G401 (cell line): ENCODE results near the gene OTOL1. TPM values are rescaled to one million over a fixed set of nuclear protein-coding genes. Genes with fewer than 3 reads are reported as not detected.
"Not testable (repeated sequence)": the region's sequence is repeated elsewhere in the genome, so short reads cannot be mapped to it uniquely, and the experiment has no call there.

Experiments used
- DNase-seq: peaks from one replicate; pipeline ENCODE4 v3.0.0-alpha.2; 2015; ENCODE audit warnings: low spot score
- in situ Hi-C: cut with HindIII; loops from 2 replicates; pipeline ENCODE4 v1.10.0; 2016; ENCODE audit warnings: low sequenced_read_pairs, mixed read lengths
- total RNA-seq: library from RNA; depleted of rRNA; stranded (reverse); fragments of >200 nt; shearing (Covaris generic); gene quantifications from 2 replicates; pipeline ENCODE4 v1.2.3, GENCODE V29; 2014; rRNA removed

Gene OTOL1
- total RNA-seq, result not detected in 2 replicates

DNA sequence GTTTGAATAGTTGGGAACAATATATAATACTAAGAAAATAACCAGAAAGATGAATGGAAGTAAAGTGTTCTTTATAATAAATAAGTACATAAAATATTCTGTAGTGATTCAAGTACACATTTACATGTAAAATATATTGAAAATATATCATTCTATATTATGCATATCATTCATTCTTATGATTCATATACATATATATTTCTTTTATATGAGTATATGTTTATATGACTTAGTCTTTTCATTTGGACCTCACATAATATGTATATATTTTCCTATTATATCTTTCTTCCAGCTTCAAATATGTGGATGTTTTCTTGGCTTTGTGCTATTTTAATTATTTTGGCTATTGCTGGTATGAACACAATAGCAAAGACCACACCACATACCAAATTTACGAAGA is at the start of gene OTOL1:
OTOL1 (plus strand) TSS at position 301 of the 400 bp plus-strand sequence; CDS start at position 301, 0 bp downstream.
- DNase-seq, result no peak
- in situ Hi-C loops, result no loop called here

DNA sequence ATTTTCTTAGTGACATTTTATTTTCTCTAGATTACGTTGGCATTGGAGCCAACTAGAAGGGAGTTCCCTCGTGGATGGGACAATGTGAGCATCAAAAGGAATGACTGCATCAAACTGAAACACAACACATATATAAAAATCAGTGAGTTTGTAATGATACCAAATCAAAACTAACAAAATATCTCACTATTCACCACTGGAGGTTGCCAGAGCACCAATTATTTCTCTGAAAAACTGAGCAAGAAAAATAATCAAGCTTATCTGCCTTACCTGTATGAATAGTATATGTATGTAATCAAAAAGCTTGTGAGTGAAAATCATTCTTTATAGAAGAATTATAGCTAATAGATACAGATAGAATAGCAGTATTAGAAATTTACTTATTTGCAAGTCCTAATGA is 46.8 kb upstream of the OTOL1 start:
- in situ Hi-C loops, result no loop called here
- no peak for DNase-seq

DNA sequence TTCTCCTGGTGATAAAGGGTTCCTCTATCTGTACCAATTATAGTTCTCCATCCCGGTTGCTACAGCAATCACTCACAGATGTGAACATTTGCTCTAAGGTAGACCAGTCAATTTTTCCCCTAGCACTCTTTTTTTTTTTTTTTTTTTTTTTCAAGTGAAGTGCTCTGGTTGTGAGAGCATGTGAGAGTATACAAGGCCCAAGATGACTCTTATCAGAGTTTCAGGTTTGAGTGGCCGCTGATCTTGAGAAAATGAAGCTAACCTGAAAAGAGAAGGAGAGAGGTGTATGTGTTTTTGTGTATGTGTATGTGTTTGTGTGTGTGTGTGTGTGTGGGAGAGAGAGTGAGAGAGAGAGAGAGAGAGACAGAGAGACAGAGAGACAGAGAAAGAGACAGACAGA is 44.4 kb upstream of the OTOL1 start:
- no peak for DNase-seq
- in situ Hi-C loops, result no loop called here

DNA sequence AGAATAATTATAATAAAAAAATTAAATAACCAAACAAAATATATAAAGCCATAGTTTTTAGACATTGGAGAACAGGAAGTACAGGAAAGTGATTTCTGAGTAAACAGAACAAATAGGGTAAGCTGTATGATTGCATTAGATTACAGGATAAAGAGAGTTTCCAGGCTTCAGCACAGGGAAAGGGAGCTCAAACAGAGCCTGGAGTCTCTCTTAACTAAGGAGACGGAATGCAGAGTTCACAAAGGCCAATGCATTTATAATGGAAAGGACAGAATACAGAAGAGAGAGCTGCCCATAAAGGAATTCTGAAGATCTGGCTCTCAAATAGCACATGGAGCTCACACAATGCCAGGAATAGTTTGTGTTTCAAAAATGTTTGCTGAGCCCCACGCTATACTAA is 42.0 kb upstream of the OTOL1 start:
- in situ Hi-C loops, result no loop called here
- DNase-seq, result no peak

DNA sequence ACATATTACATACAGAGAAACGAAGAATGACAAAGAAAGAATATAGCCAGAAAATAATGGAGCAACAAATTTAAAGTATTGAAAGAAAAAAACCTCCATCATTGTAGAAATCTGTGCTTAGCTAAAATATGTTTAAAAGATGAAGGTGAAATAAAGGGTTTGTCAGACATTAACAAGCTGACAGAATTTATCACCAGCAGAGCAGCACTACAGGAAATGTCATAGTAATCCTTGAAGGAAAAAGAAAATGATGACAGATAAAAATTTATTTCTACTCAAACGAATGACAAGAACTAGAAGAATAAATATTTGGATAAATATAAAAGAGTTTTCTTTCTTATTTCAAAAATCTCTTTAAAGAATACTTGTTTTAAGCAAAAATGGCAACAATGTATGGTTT is 40.6 kb upstream of the OTOL1 start:
- in situ Hi-C loops, result no loop called here
- DNase-seq, result no peak

DNA sequence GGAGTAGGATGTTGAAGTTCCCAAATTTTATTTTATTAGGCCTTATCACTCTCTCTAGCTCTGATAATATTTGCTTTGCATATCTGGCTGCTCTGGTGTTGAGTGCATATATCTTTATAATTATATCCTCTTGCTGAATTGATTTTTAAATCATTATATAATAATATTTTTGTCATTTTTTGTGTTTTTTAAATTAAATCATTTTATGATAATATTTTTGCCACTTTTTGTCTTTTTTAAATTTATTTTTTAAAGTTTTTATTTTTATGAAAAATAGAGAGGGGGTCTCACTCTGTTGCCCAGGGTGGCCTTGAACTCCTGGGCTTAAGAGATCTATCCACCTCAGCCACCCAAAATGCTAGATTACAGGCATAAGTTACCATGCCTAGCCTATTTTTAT is 34.5 kb upstream of the OTOL1 start:
- in situ Hi-C loops, result no loop called here

DNA sequence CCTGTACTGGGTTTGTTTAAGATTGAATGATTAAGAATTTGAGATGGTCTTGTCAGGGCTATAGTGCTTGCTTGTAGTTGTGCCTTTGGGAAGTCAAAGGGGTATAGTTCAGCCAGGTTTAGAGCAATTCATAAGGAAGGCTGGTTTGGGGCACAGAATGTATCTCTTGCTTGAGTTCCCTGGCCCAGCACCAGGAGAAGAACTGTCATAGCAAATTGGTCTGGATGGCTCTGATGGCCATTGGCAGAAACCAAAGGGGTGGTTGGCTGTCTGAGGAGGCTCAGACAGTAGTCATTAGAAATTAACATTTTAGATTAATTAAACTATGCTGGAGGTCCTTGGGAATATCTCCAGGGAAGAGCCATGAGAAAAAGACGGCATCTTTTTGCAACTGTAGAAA is 25.4 kb upstream of the OTOL1 start:
- in situ Hi-C loops, result no loop called here
- peak; percentile 85 for DNase-seq

More for the DNA sequence above, 34.5 kb upstream of the OTOL1 start:
- DNase-seq, result no peak

DNA sequence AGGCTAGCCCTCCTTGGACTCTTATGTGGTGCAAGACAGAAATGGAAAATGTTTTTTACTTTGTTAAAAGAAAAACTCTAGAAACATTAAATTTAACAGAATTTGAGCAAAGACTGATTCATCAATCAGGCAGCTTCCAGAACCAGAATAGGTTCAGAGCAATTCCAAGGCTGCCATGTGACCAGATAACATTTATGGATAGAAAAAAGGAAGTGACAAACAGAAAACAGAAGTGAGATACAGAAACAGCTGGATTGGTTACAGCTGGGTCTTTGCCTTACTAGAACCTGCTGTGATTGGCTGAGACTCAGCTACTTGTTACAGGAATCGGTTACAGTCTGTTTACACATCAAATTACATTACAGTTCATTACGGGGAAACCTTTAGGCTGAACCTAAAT is 22.5 kb upstream of the OTOL1 start:
- no peak for DNase-seq
- in situ Hi-C loops, result no loop called here

DNA sequence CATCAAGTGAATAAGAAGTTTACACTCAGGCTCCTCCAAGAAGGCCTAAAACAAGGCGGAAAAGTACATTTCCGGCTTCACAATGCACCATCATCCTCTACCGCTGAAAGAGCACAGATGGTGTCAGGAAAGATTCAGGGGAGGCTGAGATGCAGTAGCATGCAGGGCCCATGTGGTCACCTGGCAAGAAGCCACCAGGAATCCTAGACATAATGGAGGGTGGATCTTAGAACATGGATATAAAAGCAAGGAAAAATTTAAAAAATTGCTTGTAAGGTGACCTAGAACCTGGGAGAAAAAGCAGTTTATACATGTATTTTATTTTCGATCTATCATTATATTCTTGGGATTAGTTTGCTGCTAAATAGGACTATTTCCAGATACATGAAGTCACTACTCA is 21.9 kb upstream of the OTOL1 start:
- DNase-seq, result peak; percentile 92
- in situ Hi-C loops, result no loop called here

DNA sequence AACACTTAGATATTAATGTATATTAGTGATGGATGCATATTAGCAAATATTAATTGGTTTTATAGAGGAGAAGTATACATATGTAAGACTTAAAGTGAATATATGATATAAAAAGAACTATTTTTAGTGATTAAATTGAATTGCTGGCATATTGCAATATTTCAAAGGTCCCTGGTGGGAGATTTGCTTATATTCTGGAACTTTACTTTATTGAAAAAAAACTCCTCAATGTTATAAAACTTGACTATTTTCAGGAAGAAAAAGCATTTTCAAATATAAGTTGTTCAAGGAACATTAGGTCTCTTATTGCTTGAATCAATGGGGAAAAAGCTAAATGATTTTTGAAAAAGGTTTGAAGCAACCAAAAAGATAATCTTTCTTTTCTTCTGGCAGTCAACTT is 21.4 kb upstream of the OTOL1 start:
- in situ Hi-C loops, result no loop called here
- no peak for DNase-seq

DNA sequence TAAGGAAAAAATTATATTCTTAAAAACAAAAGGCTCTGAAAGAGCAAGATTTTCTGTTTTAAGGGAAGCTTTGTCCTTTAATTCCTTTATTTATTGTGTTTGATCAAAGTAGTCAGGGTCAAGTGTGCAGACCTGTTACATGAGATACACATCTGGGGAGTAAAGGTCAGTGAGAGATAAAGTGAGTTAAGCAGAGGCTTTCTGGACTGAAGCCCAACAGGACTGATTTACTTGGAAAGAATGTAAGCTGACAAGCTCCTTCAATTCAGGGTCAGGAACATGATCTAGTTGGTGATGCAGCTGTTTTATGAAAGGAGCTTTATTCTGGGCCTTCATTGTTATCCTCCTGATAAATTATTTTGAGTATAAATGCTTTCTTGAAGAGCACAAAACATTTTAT is 20.7 kb upstream of the OTOL1 start:
- no peak for DNase-seq
- in situ Hi-C loops, result no loop called here

DNA sequence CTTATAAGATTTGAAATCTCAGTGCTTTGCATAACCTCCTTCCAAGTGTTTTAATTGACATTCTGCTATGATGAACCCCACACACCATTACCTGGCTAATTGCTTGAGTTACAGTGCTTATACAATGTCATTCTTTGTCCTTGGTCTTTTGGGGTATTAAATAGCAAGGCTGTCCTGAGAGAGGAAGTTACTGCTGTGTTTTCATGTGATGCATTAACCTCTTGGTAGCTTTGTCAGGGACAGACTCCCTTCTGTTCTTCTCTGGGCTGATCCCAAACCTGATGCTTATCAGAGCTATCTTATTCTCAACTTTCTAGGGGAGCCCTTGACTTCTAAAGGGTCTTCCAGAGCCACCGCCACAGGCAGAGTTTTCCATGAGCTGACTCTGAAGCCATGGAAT is 12.4 kb upstream of the OTOL1 start:
- no peak for DNase-seq
- in situ Hi-C loops, result no loop called here

DNA sequence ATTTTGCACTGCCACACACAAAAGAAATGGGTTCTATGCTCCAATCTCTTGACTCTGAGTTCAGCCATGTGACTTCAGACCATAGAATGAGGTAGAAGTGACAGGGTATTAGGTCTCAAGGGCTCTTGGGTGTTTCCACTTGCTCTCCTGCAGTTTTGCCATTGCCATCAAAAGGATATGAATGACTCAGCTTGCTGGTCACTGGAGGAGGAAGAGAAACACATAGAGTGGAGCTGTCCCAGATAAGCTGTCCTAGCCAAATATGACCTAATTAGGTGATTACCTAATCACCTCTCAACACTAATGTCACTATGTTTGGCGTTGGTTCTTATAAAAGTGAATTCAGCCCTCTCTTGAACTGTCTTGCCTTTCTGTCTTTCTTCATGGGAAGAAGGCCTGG is 8.3 kb upstream of the OTOL1 start:
- in situ Hi-C loops, result not testable (repeated sequence)

DNA sequence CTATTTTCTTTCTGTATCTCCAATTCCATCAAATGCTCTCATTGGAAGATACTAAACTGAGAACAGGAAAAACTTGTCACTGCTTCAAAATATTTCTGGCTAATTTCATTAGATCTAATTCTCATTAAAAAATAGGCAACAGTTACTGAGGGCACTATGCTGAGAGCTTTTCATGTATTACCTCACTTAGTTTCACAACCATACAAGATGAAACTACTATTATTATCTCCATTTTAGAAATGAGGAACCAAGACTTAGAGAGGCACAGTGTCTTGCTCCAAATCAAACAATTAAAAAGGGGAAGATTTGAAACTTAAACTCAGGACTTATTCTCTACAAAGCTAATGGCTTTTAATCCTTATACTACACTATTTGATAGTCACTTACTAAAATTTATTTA is 7.2 kb upstream of the OTOL1 start:
- in situ Hi-C loops, result no loop called here
- DNase-seq, result no peak

More for the DNA sequence above, 8.3 kb upstream of the OTOL1 start:
- not testable (repeated sequence) for DNase-seq

DNA sequence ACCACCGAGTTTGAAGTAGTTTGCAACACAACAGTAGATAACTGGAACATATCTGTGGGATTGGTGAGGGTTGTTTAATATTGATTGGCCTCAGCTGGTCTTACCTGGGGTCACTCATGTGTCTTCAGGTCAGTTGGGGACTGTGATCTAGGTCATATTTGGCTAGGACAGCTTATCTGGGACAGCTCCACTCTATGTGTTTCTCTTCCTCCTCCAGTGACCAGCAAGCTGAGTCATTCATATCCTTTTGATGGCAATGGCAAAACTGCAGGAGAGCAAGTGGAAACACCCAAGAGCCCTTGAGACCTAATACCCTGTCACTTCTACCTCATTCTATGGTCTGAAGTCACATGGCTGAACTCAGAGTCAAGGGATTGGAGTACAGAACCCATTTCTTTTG is 5.8 kb upstream of the OTOL1 start:
- in situ Hi-C loops, DNase-seq: not testable (repeated sequence)

DNA sequence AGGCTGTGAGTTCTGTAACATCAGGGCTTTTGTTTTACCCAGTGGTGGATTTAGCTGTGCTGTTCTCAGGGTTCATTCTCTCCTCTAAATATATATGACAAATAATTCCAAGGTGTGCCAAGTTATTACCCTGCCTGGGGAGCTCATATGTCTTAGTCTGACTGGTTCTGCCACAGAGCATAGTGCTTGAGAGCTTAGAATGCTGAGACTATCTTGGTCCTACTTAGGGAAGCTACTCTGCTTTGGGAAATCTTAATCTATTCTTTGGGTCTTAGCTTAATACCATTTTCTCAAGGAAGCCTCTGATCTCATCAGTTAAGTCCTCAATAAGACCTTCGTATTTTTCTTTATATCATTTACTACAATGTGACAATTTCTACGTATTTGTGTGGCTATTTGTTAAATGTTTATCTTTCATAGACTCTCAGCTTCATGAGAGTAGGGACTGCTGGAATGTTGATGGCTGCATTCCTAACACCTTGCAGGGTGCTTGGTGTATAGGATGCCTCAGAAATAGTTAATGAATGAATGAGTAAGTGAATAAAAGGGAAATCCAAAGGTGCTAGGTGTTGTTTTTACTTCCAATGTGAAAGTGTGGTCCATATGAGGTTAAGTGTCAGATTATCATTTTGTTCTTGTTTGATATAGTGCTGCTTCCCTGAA is 1.8 kb downstream of the OTOL1 start:
- in situ Hi-C loops, result no loop called here

DNA sequence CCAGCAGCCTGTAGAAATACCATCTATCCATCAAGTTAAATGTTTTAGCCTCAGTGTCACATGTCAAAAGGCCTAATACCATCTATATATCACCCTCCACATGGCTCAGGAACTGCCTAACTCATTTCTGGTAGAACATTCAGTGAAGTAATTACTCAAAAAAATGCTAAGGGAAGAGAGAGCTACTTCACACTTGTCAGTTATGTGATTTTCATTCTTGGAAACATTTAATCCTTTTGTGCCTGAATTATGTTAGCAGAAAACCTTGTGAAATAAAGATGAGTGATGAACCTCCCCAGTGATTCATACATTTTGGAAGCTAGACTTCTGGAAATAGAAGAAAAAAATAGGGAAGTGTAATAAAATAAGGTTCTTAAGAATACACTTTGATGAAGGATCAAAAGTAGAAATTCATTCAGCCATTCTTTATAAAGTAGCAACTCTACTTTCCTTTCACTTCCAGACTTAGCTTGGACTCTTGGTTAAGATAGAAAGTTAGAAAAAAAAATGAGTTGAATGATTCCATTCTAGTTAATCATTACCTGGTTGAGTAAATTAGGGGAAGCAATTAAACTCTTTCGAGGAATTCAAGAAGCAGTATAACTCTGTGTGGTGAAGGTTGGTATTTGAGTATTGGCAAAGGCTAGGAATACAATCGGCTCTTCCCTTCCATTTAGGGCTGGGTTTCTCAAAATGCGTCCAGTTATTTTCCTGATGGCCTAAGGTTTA is 3.6 kb downstream of the OTOL1 start:
- no peak for DNase-seq

More for the DNA sequence above, 1.8 kb downstream of the OTOL1 start:
- no peak for DNase-seq

DNA sequence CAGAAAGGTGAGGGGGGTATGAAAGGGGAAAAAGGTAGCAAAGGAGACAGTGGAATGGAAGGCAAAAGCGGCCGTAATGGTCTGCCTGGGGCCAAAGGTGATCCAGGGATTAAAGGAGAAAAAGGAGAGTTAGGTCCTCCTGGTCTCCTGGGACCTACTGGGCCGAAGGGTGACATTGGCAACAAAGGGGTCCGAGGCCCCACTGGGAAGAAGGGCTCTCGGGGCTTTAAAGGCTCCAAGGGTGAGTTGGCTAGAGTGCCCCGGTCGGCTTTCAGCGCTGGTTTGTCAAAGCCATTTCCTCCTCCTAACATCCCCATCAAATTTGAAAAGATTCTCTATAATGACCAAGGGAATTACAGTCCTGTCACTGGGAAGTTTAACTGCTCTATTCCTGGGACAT is 6.7 kb downstream of the OTOL1 start:
- DNase-seq, result no peak
- in situ Hi-C loops, result no loop called here

More for the DNA sequence above, 3.6 kb downstream of the OTOL1 start:
- in situ Hi-C loops, result no loop called here

DNA sequence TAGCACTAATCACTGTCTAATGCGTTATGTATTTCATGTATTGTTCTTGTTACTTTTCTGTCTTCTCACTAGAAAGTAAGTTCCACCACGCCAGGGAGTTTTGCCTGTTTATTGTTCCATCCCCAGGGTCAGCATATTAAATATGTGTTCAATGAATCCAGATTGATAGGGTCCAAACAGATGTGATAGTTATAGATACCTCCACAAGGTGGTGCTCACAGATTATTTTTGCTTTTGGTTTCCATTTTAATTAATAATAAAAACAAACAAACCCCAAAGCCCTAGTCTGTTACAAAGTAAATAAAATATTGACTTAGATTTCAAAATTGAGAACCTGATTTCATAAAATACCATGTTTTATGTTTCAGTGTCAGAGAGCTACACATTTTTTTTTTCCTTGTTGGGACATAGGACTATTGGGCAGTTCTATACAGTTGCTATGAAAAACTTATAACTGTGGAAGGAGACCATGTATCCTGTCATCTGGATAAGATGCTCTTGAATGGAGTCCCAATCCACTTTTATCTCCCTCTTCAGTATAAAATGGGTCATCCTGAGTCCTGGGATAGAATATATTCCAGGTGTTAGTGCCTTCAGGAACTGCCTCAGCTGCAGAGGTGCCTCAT is 12.4 kb downstream of the OTOL1 start:
- no peak for DNase-seq
- in situ Hi-C loops, result no loop called here

DNA sequence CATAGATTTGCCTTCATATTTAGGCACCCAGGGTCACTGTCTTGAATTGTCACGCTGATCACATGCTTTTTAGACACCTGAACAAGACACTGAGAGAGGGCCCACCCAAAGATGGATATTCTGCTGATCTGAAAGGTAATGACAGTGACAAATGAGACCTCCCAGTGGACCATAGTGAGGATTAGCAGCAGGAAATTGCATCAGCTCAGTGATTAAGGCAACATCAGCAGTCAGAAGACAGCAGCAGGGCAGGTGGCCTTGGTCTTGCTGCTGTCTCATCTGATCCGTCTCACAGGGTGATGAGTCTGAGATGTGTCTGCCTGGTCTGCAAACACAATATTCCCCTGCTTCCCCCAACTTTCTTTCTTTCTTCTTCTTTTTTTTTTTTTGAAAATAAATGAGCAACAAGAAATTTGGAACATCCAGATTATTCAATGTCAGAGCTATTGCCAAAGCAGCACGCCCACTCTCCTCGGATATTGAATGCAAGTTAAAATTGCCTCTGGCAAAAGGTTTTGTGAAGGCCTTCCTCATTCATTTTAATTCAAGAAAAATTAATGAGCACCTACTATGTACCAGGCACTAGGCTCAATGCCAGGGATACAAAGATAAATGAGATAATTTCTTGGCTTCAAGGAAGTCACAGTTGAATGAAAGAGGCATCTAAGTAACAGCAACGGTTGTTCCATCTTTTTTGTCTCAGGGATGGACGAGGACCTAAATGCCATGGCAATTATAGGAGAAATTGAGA is 14.1 kb downstream of the OTOL1 start:
- in situ Hi-C loops, result no loop called here
- no peak for DNase-seq
